Sigmoid colon (tissue), 7 donors: Measurements from ENCODE around the gene COL15A1. TPM values are rescaled to one million over a fixed set of nuclear protein-coding genes. Genes with fewer than 3 reads are reported as not detected.
"Not testable (repeated sequence)": the region's sequence is repeated elsewhere in the genome, so short reads cannot be mapped to it uniquely, and the experiment has no call there.

Experiments used
- DNase-seq: peaks from one replicate; pipeline ENCODE4 v3.0.0-alpha.2; 2019
- H3K27ac ChIP-seq, 4 donors: fragments of 200-600 bp; sonication (generic); one replicate each; pipeline ENCODE4 v1.5.1; 2016 to 2019; ENCODE audit warnings: mild to moderate bottlenecking in 1 of 4
- H3K27me3 ChIP-seq, 3 donors: fragments of 200-600 bp; sonication (generic); one replicate each; pipeline ENCODE4 v1.5.1; 2019; ENCODE audit warnings: mild to moderate bottlenecking in 1 of 3
- H3K36me3 ChIP-seq, 4 donors: fragments of 200-600 bp; sonication (generic); one replicate each; pipeline ENCODE4 v1.5.1; 2016 to 2019
- H3K4me1 ChIP-seq, 4 donors: fragments of 200-600 bp; sonication (generic); one replicate each; pipeline ENCODE4 v1.5.1; 2017 to 2019
- H3K4me3 ChIP-seq, 4 donors: fragments of 200-600 bp; sonication (generic); one replicate each; pipeline ENCODE4 v1.5.1; 2017 to 2019; ENCODE audit warnings: mild to moderate bottlenecking in 2 of 4, moderate library complexity in 1 of 4
- H3K9me3 ChIP-seq, 4 donors: fragments of 200-600 bp in 3 of 4; sonication (generic) in 3 of 4; one replicate each; pipeline versions ENCODE4 v1.5.1 to v1.6.1; 2013 to 2019
- EP300 ChIP-seq, 4 donors: sonication (generic); formaldehyde crosslinking; IDR thresholded peaks; one replicate each; pipeline ENCODE4 v1.6.1; 2017; ENCODE audit warnings: antibody characterized with exemption in 4 of 4
- POLR2A ChIP-seq, 2 donors: fragments of 450-650 bp; IDR thresholded peaks; one replicate each; pipeline ENCODE4 v1.6.1; 2016; ENCODE audit warnings: antibody characterized with exemption in 2 of 2, mild to moderate bottlenecking in 2 of 2, moderate library complexity in 2 of 2
- POLR2AphosphoS5 ChIP-seq, 4 donors: sonication (generic); formaldehyde crosslinking; IDR thresholded peaks; one replicate each; pipeline ENCODE4 v1.6.1; 2017; ENCODE audit warnings: antibody characterized with exemption in 4 of 4
- WGBS, 2 donors: extraction: QIAGEN DNeasy Blood & Tissue Kit; methylation state at CpG; one replicate each; pipeline ENCODE4 v1.1.7; 2013; 5-methylcytosine and 5-hydroxymethylcytosine counted together
- intact Hi-C: fragments of 100-400 bp; cut with DNase I; formaldehyde crosslinking; loops from one replicate; pipeline ENCODE4 v1.15.1; 2023
- polyA plus RNA-seq, 3 donors: library from polyadenylated mRNA; stranded (reverse); fragments of 200-250 nt; gene quantifications; one replicate each; pipeline ENCODE4 v1.2.3, GENCODE V29; 2013
- total RNA-seq, 4 donors: library from RNA; depleted of rRNA; stranded (reverse); fragments of >200 nt; gene quantifications; one replicate each; pipeline ENCODE4 v1.1.0, GENCODE V29; 2016
- TF ChIP-seq, protein P1 (sequence below), 4 experiments: fragments of 450-650 bp in 3 of 4; fragments of 200-600 bp in 1 of 4; IDR thresholded peaks; one replicate each; pipeline ENCODE4 v1.5.1; 2016 to 2019; ENCODE audit warnings: antibody characterized with exemption in 4 of 4, mild to moderate bottlenecking in 3 of 4, moderate library complexity in 2 of 4
- donor health status: healthy with polysubstance abuse.
- donor health status: Bipolar disorder and iron deficiency.
- donor health status: healthy.

COL15A1 gene
- total and polyA plus RNA-seq, 7 donors: under 0.01 to 104 (median 21.4) TPM

DNA sequence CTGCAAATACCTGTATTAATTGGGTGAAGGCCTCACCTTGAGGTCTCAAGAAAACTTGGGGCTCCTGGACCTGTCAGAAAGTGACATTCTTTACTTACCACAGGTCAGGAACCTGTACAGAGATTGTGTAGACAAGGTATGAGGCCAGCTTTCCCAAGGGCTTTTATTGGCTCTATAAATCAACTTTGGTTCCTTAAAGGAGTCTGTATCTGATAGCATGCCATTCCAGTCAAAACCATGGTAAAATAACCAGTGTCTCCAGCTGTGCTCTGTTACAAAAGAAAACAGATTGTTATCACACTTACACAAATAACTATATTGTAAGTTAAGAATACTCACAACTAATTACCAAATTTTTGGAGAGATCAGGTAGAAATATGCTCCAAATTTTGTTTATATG lies 64.5 kb downstream of the COL15A1 start:
- TF ChIP-seq POLR2A (IDR thresholded peaks at IDR 0.05): no peak
- TF ChIP-seq, protein P1, sequence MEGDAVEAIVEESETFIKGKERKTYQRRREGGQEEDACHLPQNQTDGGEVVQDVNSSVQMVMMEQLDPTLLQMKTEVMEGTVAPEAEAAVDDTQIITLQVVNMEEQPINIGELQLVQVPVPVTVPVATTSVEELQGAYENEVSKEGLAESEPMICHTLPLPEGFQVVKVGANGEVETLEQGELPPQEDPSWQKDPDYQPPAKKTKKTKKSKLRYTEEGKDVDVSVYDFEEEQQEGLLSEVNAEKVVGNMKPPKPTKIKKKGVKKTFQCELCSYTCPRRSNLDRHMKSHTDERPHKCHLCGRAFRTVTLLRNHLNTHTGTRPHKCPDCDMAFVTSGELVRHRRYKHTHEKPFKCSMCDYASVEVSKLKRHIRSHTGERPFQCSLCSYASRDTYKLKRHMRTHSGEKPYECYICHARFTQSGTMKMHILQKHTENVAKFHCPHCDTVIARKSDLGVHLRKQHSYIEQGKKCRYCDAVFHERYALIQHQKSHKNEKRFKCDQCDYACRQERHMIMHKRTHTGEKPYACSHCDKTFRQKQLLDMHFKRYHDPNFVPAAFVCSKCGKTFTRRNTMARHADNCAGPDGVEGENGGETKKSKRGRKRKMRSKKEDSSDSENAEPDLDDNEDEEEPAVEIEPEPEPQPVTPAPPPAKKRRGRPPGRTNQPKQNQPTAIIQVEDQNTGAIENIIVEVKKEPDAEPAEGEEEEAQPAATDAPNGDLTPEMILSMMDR (IDR thresholded peaks at IDR 0.05): no peak
- TF ChIP-seq POLR2AphosphoS5 (IDR thresholded peaks at IDR 0.05): no peak
- no peak for TF ChIP-seq EP300 (IDR thresholded peaks at IDR 0.05)
- Histone ChIP-seq H3K4me3 (no peak overlapping the region), H3K27me3 (no peaks in the 10 kb centered on the region), H3K27ac (no peak overlapping the region), H3K36me3 (peaks cover 0 to 50% (median 16%) of the 10 kb centered on the region in 4 donors), H3K9me3 (no peaks in the 10 kb centered on the region), H3K4me1 (no peaks in the 10 kb centered on the region)
- DNase-seq: no peak
- intact Hi-C loops: no loop called here

DNA sequence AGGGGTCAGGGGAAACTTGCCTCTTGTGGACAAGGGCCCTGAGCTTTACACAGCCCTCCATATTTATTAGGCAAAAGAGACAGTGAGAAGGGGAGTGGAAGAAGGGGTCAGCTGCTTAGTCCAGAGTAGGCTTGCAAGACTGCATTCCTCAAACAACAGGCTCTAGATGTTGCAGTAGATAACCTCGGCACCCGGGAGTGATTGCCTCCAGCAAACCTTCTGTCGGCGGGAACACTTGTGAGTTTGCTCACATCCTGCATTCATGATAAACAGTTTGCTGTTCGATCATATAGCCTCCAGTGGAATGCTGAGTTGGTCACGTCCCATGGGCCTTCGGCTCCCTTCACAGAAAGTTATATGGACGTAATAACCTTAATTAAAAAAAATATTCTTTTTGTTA lies 66.7 kb downstream of the COL15A1 start:
- DNase-seq, H3K9me3 ChIP-seq, H3K27me3 ChIP-seq, intact Hi-C loops, H3K4me3 ChIP-seq, H3K27ac ChIP-seq, H3K4me1 ChIP-seq: not testable (repeated sequence)
- WGBS, 2 donors: 86 to 95% methylated on average over 8 of the region's 8 CpGs
- H3K36me3 ChIP-seq: peaks cover 0 to 35% (median 11%) of the 10 kb centered on the region in 4 donors

DNA sequence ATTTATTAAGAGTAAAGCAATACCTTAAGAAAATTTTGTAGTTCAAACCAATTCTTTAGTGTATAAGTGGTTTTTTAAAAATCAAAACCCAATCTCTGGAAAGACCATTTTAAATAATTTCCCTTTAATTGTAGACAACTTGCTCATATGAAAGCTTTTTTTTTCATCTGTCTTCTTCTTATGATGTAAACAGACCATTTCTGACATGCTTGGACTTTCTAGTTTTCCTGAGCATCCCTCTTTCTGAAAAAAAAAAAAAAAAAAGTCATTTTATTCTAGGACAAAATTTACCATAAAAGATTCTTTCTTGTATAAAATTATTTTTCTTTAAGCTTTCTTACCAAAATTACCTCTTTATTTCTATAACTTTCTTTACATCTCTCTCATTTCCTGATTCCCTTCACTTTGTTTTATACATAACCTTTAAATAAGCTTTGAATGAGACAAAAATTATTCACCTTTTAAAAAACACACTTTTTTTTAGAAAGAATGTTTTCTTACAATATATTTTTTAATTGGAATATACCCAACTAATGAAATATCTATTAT lies 67.5 kb downstream of the COL15A1 start:
- Histone ChIP-seq H3K4me1 (no peaks in the 10 kb centered on the region), H3K27me3 (no peaks in the 10 kb centered on the region), H3K27ac (no peak overlapping the region), H3K9me3 (no peaks in the 10 kb centered on the region), H3K36me3 (peaks cover 0 to 35% (median 10%) of the 10 kb centered on the region in 4 donors), H3K4me3 (no peak overlapping the region)
- no peak for TF ChIP-seq POLR2A (IDR thresholded peaks at IDR 0.05)
- TF ChIP-seq EP300 (IDR thresholded peaks at IDR 0.05): no peak
- TF ChIP-seq, protein P1 (IDR thresholded peaks at IDR 0.05): no peak
- TF ChIP-seq POLR2AphosphoS5 (IDR thresholded peaks at IDR 0.05): no peak
- DNase-seq: no peak
- intact Hi-C loops: no loop called here

DNA sequence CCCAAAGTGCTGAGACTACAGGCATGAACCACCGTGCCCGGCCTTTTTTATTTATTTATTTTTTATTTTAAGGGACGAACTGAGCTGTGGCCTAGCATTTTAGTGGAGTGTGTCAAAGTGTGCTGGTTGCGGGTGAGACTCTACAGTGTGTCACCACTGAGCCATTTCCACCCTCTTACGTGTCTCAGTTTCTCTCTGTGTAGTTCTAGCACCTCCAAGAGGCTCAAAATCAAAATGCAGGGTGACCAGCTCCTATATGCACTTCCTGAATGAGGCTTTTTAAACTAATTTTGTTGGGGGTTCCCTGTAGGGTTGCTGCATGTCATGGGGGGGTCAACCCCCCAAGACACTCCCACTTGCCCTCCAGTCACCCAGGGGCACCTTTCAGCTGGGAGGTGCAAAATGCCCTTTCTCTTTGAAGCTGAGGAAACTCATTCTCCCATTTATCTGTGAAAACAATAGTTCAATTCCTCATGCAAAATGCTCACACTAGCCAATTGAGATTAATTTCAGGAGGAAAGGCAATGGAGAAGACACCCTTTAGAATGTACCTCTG lies 69.3 kb downstream of the COL15A1 start:
- Histone ChIP-seq H3K36me3 (peaks cover 0 to 42% (median 14%) of the 10 kb centered on the region in 4 donors), H3K4me1 (no peaks in the 10 kb centered on the region), H3K9me3 (no peaks in the 10 kb centered on the region), H3K27me3 (no peaks in the 10 kb centered on the region), H3K4me3 (no peak overlapping the region), H3K27ac (peak overlapping the region in 1 of 4 donors; percentile 15)
- TF ChIP-seq EP300 (IDR thresholded peaks at IDR 0.05) (no peak), POLR2A (IDR thresholded peaks at IDR 0.05) (no peak), POLR2AphosphoS5 (IDR thresholded peaks at IDR 0.05) (no peak)
- TF ChIP-seq, protein P1 (IDR thresholded peaks at IDR 0.05): peak in 2 of 4 experiments; percentile 16 to 24
- 76 to 86% methylated on average over 5 of the region's 5 CpGs for WGBS, 2 donors
- intact Hi-C loops: no loop called here
- no peak for DNase-seq

DNA sequence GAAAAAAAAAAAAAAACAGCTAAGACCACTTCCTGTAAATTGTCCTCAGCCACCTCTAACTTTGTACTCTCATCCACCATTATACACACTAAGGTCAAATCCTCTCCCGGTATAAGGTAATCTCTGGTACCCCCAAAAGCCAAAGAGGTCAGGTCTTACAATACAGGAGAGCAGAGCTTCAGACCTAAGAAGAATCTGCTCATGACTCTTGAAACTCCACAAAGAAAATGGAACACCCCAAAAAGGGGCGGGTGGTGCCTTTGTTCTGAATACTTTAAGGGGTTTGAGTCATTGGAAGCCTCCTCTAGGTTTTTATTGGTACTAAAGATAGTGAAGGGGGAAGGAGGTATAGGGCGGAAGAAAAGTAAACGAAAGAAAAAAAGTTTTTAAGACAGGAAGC lies 69.8 kb downstream of the COL15A1 start:
- Histone ChIP-seq H3K27me3 (no peaks in the 10 kb centered on the region), H3K27ac (peak overlapping the region in 1 of 4 donors; percentile 15), H3K4me3 (no peak overlapping the region), H3K9me3 (no peaks in the 10 kb centered on the region), H3K4me1 (no peaks in the 10 kb centered on the region), H3K36me3 (peaks cover 0 to 42% (median 14%) of the 10 kb centered on the region in 4 donors)
- no peak for DNase-seq
- WGBS, 2 donors: 23 to 29% methylated on average over 4 of the region's 4 CpGs
- TF ChIP-seq, protein P1 (IDR thresholded peaks at IDR 0.05): no peak
- no peak for TF ChIP-seq POLR2A (IDR thresholded peaks at IDR 0.05)
- TF ChIP-seq EP300 (IDR thresholded peaks at IDR 0.05): no peak
- no peak for TF ChIP-seq POLR2AphosphoS5 (IDR thresholded peaks at IDR 0.05)
- intact Hi-C loops: no loop called here
